Measurements from ENCODE around the gene RPS4Y1. TPM values are rescaled to one million over a fixed set of nuclear protein-coding genes. Genes with fewer than 3 reads are reported as not detected.

Gene RPS4Y1
- total RNA-seq (2022; extraction: Qiagen RNA extraction; ENCODE audit: low read depth) = 263 to 299 TPM (median 293 TPM) in 5 replicates

DNA sequence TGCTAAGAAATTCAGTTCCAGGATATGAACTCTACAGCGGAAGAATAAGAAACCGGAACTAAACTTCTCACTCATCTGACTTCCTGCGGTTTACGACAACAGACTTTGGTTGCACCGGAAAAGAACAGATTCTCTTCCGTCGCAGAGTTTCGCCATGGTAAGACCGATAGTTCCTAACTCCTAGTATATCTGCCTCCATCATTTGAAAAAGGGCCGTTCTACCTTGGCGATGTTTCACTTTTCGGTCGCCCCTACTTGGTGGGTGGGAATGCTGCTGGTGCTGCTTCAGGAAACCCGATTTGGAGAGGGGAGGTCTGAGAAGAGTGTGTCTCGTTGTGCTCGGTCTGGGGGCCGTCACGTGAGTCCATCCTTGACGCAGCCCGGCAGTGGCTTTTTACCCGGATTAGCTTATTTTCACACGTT is at the start of gene RPS4Y1:
Gene RPS4Y1 (plus strand): TSS at position 132 of the 423 bp plus-strand sequence. CDS start 23 bp downstream, at position 155.

Other genes starting within 250 kb of the RPS4Y1 start
- not detected in 5 replicates for gene SRY, start 53.9 kb upstream of the RPS4Y1 start, total RNA-seq (2022; extraction: Qiagen RNA extraction; ENCODE audit: low read depth)
- 3.6 to 4.7 TPM (median 3.8 TPM) in 5 replicates for gene ZFY, start 93.8 kb downstream of the RPS4Y1 start, total RNA-seq (2022; extraction: Qiagen RNA extraction; ENCODE audit: low read depth)